CD4-positive, alpha-beta T cell (primary cell): ENCODE data around the gene TNIK. TPM values are rescaled to one million over a fixed set of nuclear protein-coding genes. Genes with fewer than 3 reads are reported as not detected.

ENCODE experiments used
- ATAC-seq: fragments of 200-7000 bp; cut with Tn5 transposase; one replicate; pipeline ENCODE4 v1.10.0; 2022; ENCODE audit warnings: mild to moderate bottlenecking; ENCODE audit not compliant: poor library complexity
- CTCF ChIA-PET: fragments of 350-600 bp; sonication (Branson Sonifier 250); formaldehyde crosslinking; loops from one replicate; lab custom pipeline; 2021; ENCODE audit warnings: antibody characterized with exemption, inconsistent platforms; lab: Charles Lee
- POLR2A ChIA-PET: fragments of 350-600 bp; sonication (Branson Sonifier 250); formaldehyde crosslinking; loops from one replicate; lab custom pipeline; 2021; ENCODE audit warnings: antibody characterized with exemption, inconsistent platforms; lab: Charles Lee
- DNase-seq, 14 experiments: peaks; one replicate each; pipeline ENCODE4 v3.0.0-alpha.2; 2013 to 2020; ENCODE audit warnings: mixed read lengths in 2 of 14
- H3K27ac ChIP-seq, 2 donors: one replicate each; pipeline versions ENCODE4 v1.5.1 to v1.7.0; 2013; ENCODE audit warnings: low read length in 2 of 2, low read depth in 1 of 2, mild to moderate bottlenecking in 1 of 2
- H3K27me3 ChIP-seq, 2 experiments: 1 replicate in 1 of 2; 2 replicates in 1 of 2; pipeline versions ENCODE4 v1.6.1 to v1.7.0; 2013; ENCODE audit warnings: low read length in 2 of 2, control low read depth in 1 of 2, mild to moderate bottlenecking in 1 of 2, moderate library complexity in 1 of 2; ENCODE audit not compliant: insufficient read depth in 2 of 2, control insufficient read depth in 1 of 2
- H3K36me3 ChIP-seq: one replicate; pipeline ENCODE4 v1.6.1; 2013; ENCODE audit warnings: low read length, control low read depth; ENCODE audit not compliant: insufficient read depth
- H3K4me1 ChIP-seq: one replicate; pipeline ENCODE4 v1.6.1; 2013; ENCODE audit warnings: low read length, control low read depth; ENCODE audit not compliant: insufficient read depth
- H3K4me3 ChIP-seq: one replicate; pipeline ENCODE4 v1.5.1; 2013; ENCODE audit warnings: mild to moderate bottlenecking, low read length, moderate library complexity
- H3K9me3 ChIP-seq, 2 experiments: 1 replicate in 1 of 2; 2 replicates in 1 of 2; pipeline versions ENCODE4 v1.6.1 to v1.7.0; 2013; ENCODE audit warnings: low read length in 2 of 2, mild to moderate bottlenecking in 2 of 2, control low read depth in 1 of 2, moderate library complexity in 1 of 2; ENCODE audit not compliant: control insufficient read depth in 1 of 2, insufficient read depth in 1 of 2
- H3K27ac Mint-ChIP-seq: one replicate; pipeline ENCODE4 v1.8.0; 2020; ENCODE audit warnings: mixed read lengths
- H3K27me3 Mint-ChIP-seq: one replicate; pipeline ENCODE4 v1.8.0; 2021; ENCODE audit warnings: mixed read lengths
- H3K36me3 Mint-ChIP-seq: one replicate; pipeline ENCODE4 v1.8.0; 2021; ENCODE audit warnings: low read depth, mixed read lengths
- H3K4me1 Mint-ChIP-seq: one replicate; pipeline ENCODE4 v1.8.0; 2021; ENCODE audit warnings: low read depth, mixed read lengths
- H3K4me3 Mint-ChIP-seq: one replicate; pipeline ENCODE4 v1.8.0; 2020; ENCODE audit warnings: mild to moderate bottlenecking, mixed read lengths
- H3K9me3 Mint-ChIP-seq: one replicate; pipeline ENCODE4 v1.8.0; 2020; ENCODE audit warnings: mixed read lengths
- intact Hi-C, 2 experiments: fragments of 100-400 bp; cut with DNase I in 1 of 2; cut with micrococcal nuclease in 1 of 2; formaldehyde crosslinking; loops; one replicate each; pipeline versions ENCODE4 v1.15.1 to v1.9.0; 2023 to 2025; cut with DNase I, micrococcal nuclease
- total RNA-seq, 174 experiments: library from RNA in 2 of 174; stranded (reverse) in 2 of 174; gene quantifications; one replicate each; pipeline ENCODE4 v1.2.3 and lab custom pipeline; 2021 to 2026
- TF ChIP-seq, protein P1 (sequence below): fragments of 200-600 bp; IDR thresholded peaks from one replicate; pipeline ENCODE4 v1.8.0; 2022; ENCODE audit warnings: antibody characterized with exemption, mild to moderate bottlenecking

The TNIK gene
- total RNA-seq, 2 experiments from 2014 or later, result 71.0 to 78.3 TPM

DNA sequence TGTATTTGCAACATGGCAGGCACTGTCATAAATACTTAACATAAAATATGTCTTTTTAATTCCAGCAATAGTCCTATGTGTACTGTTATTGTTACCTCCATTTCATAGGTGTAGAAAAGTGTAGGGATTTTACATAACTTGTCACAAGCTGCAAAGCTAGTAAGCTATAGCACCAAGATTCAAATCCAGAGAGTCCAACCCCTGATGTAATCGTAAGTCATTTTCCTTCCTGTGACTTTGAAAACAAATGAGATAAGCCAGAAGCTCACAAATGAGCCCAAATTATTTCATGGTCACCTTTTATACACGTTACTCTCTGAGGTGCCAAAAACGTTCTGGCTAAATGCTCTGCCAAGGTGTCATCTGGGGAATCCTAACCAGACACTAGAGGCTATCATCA is 23.8 kb downstream of the TNIK start:
- ATAC-seq (peak; percentile 14), DNase-seq (no peak)
- intact Hi-C loops, result no loop called here
- no peaks in the 10 kb centered on the region for H3K27me3 ChIP-seq
- Mint-ChIP-seq H3K36me3 (peaks cover 5% of the 10 kb centered on the region), H3K4me1 (peaks cover 78% of the 10 kb centered on the region), H3K27me3 (no peaks in the 10 kb centered on the region), H3K4me3 (no peak overlapping the region), H3K9me3 (no peaks in the 10 kb centered on the region), H3K27ac (peak overlapping the region; percentile 19)
- H3K36me3 ChIP-seq, result no peaks in the 10 kb centered on the region
- no peak overlapping the region for H3K4me3 ChIP-seq
- ChIA-PET POLR2A (interaction anchor here (1.3 kb wide), 1 partner anchor 11 kb away, joined by 5 read pairs; no protein-coding TSS in a partner anchor), CTCF (interaction anchor here (1.3 kb wide), 1 partner anchor 8 kb away, joined by 4 read pairs; no protein-coding TSS in a partner anchor)
- peaks cover 25% of the 10 kb centered on the region for H3K4me1 ChIP-seq
- H3K27ac ChIP-seq, result no peak overlapping the region
- TF ChIP-seq, protein P1, sequence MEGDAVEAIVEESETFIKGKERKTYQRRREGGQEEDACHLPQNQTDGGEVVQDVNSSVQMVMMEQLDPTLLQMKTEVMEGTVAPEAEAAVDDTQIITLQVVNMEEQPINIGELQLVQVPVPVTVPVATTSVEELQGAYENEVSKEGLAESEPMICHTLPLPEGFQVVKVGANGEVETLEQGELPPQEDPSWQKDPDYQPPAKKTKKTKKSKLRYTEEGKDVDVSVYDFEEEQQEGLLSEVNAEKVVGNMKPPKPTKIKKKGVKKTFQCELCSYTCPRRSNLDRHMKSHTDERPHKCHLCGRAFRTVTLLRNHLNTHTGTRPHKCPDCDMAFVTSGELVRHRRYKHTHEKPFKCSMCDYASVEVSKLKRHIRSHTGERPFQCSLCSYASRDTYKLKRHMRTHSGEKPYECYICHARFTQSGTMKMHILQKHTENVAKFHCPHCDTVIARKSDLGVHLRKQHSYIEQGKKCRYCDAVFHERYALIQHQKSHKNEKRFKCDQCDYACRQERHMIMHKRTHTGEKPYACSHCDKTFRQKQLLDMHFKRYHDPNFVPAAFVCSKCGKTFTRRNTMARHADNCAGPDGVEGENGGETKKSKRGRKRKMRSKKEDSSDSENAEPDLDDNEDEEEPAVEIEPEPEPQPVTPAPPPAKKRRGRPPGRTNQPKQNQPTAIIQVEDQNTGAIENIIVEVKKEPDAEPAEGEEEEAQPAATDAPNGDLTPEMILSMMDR, result no peak
- peaks cover 0 to 3% of the 10 kb centered on the region in 2 experiments for H3K9me3 ChIP-seq

DNA sequence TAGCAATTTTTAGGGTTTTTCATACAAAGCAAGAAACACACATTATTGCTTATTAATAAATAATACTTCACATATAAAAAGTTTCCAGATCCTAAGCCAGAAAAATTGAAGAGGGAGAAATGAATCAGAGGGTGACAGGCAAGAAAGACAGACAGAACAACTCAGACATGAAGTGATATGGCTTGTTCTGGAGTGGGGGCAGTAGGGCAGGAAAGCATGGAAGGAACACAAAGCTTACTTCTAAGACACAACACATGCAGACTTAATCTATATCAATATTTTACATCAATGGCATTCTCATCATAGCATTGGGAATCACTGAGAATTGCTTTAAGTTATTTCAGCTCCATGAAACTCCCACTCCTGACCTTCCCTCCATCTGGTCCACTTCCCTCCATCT is 24.4 kb downstream of the TNIK start:
- Mint-ChIP-seq H3K4me1 (peaks cover 72% of the 10 kb centered on the region), H3K27ac (peak overlapping the region; percentile 19), H3K9me3 (no peaks in the 10 kb centered on the region), H3K4me3 (no peak overlapping the region), H3K36me3 (peaks cover 5% of the 10 kb centered on the region), H3K27me3 (no peaks in the 10 kb centered on the region)
- TF ChIP-seq, protein P1, result no peak
- ATAC-seq, result no peak
- DNase-seq, result no peak
- Histone ChIP-seq H3K27me3 (no peaks in the 10 kb centered on the region), H3K36me3 (no peaks in the 10 kb centered on the region), H3K27ac (no peak overlapping the region), H3K4me3 (no peak overlapping the region), H3K9me3 (peaks cover 0 to 3% of the 10 kb centered on the region in 2 experiments), H3K4me1 (peaks cover 25% of the 10 kb centered on the region)
- intact Hi-C loops, result no loop called here
- POLR2A ChIA-PET, result no interaction called here
- CTCF ChIA-PET, result no interaction called here

DNA sequence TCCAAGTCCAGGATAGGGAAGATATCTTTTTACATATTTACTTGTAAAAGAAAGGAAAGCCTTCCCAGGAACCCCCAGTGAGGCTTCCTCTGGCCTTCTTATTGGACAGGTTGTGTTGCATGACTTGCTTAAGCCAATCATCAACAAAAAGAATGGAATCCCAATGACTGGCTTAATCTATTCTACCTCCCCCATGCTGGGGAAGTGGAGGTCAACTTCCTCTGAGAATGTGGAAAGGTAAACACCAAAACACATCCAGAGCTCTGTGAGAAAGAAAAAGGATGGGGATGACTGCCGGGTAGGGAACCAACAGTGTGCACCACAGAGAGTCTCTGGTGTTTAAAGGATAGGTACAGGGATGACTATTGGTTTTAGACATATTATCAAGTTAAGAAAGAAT is 25.1 kb downstream of the TNIK start:
- no peak overlapping the region for H3K27ac ChIP-seq
- no peak for DNase-seq
- ChIA-PET CTCF (no interaction called here), POLR2A (no interaction called here)
- TF ChIP-seq, protein P1, result no peak
- intact Hi-C loops, result no loop called here
- no peaks in the 10 kb centered on the region for H3K27me3 Mint-ChIP-seq
- peaks cover 25% of the 10 kb centered on the region for H3K4me1 ChIP-seq
- no peak overlapping the region for H3K27ac Mint-ChIP-seq
- H3K27me3 ChIP-seq, result no peaks in the 10 kb centered on the region
- H3K4me3 Mint-ChIP-seq, result no peak overlapping the region
- peaks cover 5% of the 10 kb centered on the region for H3K36me3 Mint-ChIP-seq
- no peak for ATAC-seq
- no peak overlapping the region for H3K4me3 ChIP-seq
- no peaks in the 10 kb centered on the region for H3K36me3 ChIP-seq
- H3K4me1 Mint-ChIP-seq, result peaks cover 66% of the 10 kb centered on the region
- no peaks in the 10 kb centered on the region for H3K9me3 Mint-ChIP-seq
- peaks cover 0 to 3% of the 10 kb centered on the region in 2 experiments for H3K9me3 ChIP-seq
